Activated CD4-positive, alpha-beta T cell treated with anti-CD3 and anti-CD28 coated beads, Interleukin-2, amount 10 ng/mL, durations not matched to agents 7 days and 5 days (primary cell): Measurements from ENCODE around the gene PREX1. TPM values are rescaled to one million over a fixed set of nuclear protein-coding genes. Genes with fewer than 3 reads are reported as not detected.

Source experiments
- CTCF ChIA-PET: fragments of 350-600 bp; sonication (Branson Sonifier 250); formaldehyde crosslinking; loops from one replicate; lab custom pipeline; 2021; ENCODE audit warnings: antibody characterized with exemption; lab: Charles Lee
- POLR2A ChIA-PET: fragments of 350-600 bp; sonication (Branson Sonifier 250); formaldehyde crosslinking; loops from one replicate; lab custom pipeline; 2021; ENCODE audit warnings: antibody characterized with exemption; lab: Charles Lee
- DNase-seq: peaks from one replicate; pipeline ENCODE4 v3.0.0-alpha.2; 2020
- H3K27ac Mint-ChIP-seq: one replicate; pipeline ENCODE4 v1.8.0; 2021; ENCODE audit warnings: mild to moderate bottlenecking, moderate library complexity, mixed read lengths
- H3K27me3 Mint-ChIP-seq: one replicate; pipeline ENCODE4 v1.8.0; 2021; ENCODE audit warnings: mixed read lengths
- H3K36me3 Mint-ChIP-seq: one replicate; pipeline ENCODE4 v1.8.0; 2021; ENCODE audit warnings: low read depth, mixed read lengths
- H3K4me1 Mint-ChIP-seq: one replicate; pipeline ENCODE4 v1.8.0; 2021; ENCODE audit warnings: mixed read lengths
- H3K4me3 Mint-ChIP-seq: one replicate; pipeline ENCODE4 v1.8.0; 2021; ENCODE audit warnings: mild to moderate bottlenecking, moderate library complexity, mixed read lengths
- H3K9me3 Mint-ChIP-seq: one replicate; pipeline ENCODE4 v1.8.0; 2021; ENCODE audit warnings: mixed read lengths
- total RNA-seq, 2 experiments: library from RNA; stranded (reverse); gene quantifications; one replicate each; pipeline ENCODE4 v1.2.3, GENCODE V29; 2021

PREX1 gene
- total RNA-seq, 2 experiments from 2014 or later: 81.0 to 86.1 TPM

DNA sequence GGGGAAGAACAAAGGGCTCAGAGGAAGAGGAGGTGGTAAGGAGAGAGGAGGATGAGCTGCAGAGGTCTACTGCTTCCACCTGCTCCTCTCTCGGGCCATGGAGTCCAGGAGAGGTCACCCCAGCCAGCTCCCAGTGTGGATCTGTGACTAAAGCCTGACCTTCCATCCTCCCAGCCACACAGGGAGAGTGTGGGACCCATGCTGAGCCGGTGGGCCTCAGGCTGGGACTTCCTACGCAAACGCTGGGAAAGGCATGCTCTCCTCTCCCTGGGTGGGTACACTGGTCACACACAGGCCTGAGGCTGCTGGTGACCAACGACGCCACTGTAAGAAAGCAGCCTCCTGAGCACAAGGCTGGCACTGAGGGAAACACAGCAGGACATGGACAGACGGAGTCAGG, 111.3 kb downstream of the PREX1 start:
- Mint-ChIP-seq H3K4me1 (peaks cover 87% of the 10 kb centered on the region), H3K27ac (peak overlapping the region; percentile 95), H3K36me3 (peaks cover 69% of the 10 kb centered on the region), H3K9me3 (no peaks in the 10 kb centered on the region), H3K4me3 (peak overlapping the region; percentile 40), H3K27me3 (no peaks in the 10 kb centered on the region)
- ChIA-PET CTCF (interaction anchor here (0.8 to 1.5 kb wide), 5 partner anchors 10 to 59 kb away, joined by 3 to 6 read pairs (median 4); no protein-coding TSS in a partner anchor), POLR2A (no interaction called here)
- no peak for DNase-seq

DNA sequence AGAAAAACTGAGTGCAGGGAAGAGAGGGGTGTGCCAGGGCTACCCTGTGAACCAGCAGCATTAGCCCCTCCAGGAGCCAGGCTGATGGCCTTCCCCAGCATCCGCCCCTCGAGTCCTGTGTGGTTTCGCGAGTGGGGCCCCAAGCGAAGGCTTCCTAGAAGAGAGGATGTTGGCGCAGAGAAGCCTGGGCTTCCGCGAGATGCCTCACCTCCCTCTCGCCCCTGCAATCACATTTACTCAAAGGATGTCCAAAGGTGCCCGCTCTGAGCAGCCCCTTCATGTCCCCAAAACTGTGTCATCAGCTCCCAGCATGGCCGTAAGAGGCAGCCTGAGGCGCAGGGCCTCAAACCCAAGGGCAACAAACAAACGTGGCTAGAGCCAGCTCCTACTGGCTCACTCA, 111.7 kb downstream of the PREX1 start:
- Mint-ChIP-seq H3K27me3 (no peaks in the 10 kb centered on the region), H3K4me3 (peak overlapping the region; percentile 40), H3K36me3 (peaks cover 64% of the 10 kb centered on the region), H3K27ac (peak overlapping the region; percentile 95), H3K9me3 (no peaks in the 10 kb centered on the region), H3K4me1 (peaks cover 82% of the 10 kb centered on the region)
- CTCF ChIA-PET: interaction anchor here (1.5 kb wide), 1 partner anchor 58 kb away, joined by 6 read pairs; no protein-coding TSS in a partner anchor
- POLR2A ChIA-PET: interaction anchor here (0.6 kb wide), 1 partner anchor 35 kb away, joined by 7 read pairs; no protein-coding TSS in a partner anchor
- peak; percentile 60 for DNase-seq

DNA sequence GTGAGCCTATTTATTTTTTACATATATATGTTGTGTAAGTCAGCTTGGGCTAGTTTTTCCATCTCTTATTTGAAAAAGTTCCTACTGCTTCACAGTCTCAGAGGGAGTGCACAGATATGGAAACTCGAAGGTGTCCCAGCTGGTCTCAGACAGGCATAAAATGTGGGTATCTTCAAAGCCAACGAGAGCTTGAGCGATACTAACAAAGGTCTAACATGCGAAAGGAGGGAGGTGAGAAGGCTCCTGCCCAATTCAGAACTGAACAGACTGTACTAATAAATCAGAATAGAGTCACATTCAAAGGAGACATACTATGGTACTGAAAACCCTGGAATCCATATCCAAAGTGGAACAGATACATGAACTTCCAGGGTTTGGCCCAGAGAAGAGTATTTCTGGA, 113.0 kb downstream of the PREX1 start:
- Mint-ChIP-seq H3K4me3 (no peak overlapping the region), H3K36me3 (peaks cover 56% of the 10 kb centered on the region), H3K27ac (peak overlapping the region; percentile 95), H3K9me3 (no peaks in the 10 kb centered on the region), H3K27me3 (no peaks in the 10 kb centered on the region), H3K4me1 (peaks cover 73% of the 10 kb centered on the region)
- ChIA-PET POLR2A (no interaction called here), CTCF (interaction anchor here (1.1 kb wide), 1 partner anchor 22 kb away, joined by 3 read pairs; no protein-coding TSS in a partner anchor)
- no peak for DNase-seq

DNA sequence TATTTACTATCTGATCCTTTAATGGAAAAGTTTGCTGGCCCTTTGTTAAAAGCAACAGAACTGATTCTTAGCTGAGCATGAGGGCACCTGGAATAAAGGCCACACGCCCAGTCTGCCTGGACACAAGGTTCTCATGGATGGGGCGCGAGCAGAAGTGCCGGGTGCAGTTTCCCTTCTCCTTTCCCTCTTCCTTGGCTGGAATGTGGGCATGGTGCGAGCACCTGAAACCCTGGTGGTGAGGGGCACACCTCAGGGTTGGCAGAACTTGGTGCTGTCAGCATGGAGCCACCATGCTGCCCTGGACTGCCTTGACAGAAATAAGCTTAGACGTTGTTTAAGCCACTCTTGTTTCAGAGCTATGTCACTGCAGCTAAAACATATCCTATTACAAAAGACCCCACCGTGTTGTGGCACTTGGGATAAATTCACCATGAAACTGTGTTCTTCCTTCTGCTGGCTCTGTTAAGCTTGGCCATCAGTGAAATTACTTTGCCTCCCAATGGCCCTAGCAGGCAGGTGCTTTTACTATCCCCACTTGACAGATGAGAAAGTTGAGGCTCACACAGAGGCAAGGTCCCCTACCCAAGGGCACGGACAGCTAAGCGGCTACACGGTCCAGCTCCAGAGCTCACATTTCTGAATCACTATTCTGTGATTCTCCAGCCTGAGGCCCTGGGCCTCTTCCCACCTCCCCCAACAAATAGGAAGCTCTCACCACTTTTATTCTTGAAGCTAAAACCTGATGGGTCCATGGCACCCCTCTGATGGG, 115.9 kb downstream of the PREX1 start:
- peak overlapping the region; percentile 63 for H3K27ac Mint-ChIP-seq
- H3K36me3 Mint-ChIP-seq: peaks cover 61% of the 10 kb centered on the region
- ChIA-PET CTCF (interaction anchor here (0.9 to 1.8 kb wide), 3 partner anchors 11 to 16 kb away, joined by 3 to 5 read pairs (median 3); no protein-coding TSS in a partner anchor), POLR2A (no interaction called here)
- H3K27me3 Mint-ChIP-seq: no peaks in the 10 kb centered on the region
- H3K4me1 Mint-ChIP-seq: peaks cover 61% of the 10 kb centered on the region
- no peak for DNase-seq
- no peak overlapping the region for H3K4me3 Mint-ChIP-seq
- no peaks in the 10 kb centered on the region for H3K9me3 Mint-ChIP-seq

DNA sequence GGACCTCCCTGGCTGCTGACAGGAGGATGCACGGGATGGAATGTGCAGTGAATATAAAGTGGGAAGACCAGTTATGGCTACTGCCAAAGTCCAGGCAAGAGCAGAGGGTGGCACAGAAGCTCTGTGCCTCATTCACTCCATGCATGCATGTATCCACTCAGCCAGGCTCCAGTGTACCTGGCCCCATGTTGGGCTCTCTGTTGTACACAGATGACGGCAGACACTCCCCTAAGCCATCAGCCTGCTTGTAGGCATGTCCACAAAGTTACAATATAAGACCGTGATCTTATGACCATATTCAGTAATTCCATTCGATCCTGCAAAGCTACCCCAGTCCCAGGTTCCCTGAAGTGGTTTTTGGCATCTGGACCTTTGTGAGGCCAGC, 116.8 kb downstream of the PREX1 start:
- Mint-ChIP-seq H3K4me1 (peaks cover 61% of the 10 kb centered on the region), H3K27me3 (no peaks in the 10 kb centered on the region), H3K4me3 (no peak overlapping the region), H3K27ac (peak overlapping the region; percentile 55), H3K36me3 (peaks cover 65% of the 10 kb centered on the region), H3K9me3 (no peaks in the 10 kb centered on the region)
- ChIA-PET POLR2A (no interaction called here), CTCF (interaction anchor here (1.8 kb wide), 1 partner anchor 14 kb away, joined by 5 read pairs; no protein-coding TSS in a partner anchor)
- DNase-seq: no peak

DNA sequence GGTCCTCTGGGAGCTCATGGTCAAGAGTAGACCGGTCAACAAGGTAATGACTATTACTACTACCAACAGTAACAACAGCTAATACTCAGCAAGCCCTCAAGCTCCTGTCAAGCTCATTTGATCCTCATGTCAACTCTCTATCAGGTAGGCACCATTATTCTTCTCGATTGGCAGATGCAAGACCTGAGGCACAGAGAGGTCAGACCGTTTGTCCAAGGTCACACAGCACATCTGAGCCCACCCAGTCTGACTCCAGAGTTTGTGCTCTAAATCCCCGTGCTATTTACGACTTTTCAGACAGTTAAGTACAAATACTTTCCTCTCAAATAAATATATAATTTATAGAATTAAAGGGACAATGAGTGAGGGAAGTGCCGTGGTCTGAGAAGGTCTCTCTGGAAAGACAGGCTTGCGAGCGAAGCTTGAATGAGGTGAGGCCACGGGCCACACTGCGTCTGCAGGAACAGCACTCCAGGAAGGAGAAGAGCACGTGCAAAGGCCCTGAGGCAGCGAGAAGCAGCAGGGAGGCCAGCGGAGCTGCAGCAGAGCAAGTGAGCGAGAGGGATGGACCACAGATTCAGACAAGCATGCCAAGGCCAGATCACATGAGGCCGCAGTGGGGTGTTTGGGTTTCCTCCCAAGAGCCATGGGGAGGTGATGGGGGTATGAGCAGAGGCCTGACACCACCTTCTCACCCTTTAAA, 117.3 kb downstream of the PREX1 start:
- Mint-ChIP-seq H3K27me3 (no peaks in the 10 kb centered on the region), H3K36me3 (peaks cover 63% of the 10 kb centered on the region), H3K4me3 (no peak overlapping the region), H3K9me3 (no peaks in the 10 kb centered on the region), H3K4me1 (peaks cover 60% of the 10 kb centered on the region), H3K27ac (no peak overlapping the region)
- ChIA-PET POLR2A (no interaction called here), CTCF (interaction anchor here (1.0 to 1.2 kb wide), 2 partner anchors 9 to 53 kb away, joined by 3 read pairs; no protein-coding TSS in a partner anchor)
- no peak for DNase-seq

DNA sequence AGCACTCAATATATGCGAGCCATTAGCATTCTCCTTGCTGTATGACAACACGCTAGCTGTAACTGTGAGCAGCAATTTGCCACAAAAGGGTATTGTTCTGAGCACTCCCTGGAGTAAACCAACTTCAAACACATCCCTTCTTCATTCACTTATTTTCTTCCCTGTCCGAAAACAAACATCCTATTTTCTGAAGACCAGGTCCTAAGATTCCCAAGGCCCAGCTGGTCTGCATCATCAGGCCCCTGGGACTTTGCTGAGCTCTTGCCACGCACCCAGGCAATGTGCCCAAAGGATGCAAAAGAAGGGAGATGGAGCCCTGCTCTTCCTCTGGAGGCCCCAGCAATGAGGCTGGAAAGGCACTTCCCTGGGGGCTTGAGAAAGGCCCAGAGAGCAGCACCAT, 118.1 kb downstream of the PREX1 start:
- peaks cover 57% of the 10 kb centered on the region for H3K4me1 Mint-ChIP-seq

DNA sequence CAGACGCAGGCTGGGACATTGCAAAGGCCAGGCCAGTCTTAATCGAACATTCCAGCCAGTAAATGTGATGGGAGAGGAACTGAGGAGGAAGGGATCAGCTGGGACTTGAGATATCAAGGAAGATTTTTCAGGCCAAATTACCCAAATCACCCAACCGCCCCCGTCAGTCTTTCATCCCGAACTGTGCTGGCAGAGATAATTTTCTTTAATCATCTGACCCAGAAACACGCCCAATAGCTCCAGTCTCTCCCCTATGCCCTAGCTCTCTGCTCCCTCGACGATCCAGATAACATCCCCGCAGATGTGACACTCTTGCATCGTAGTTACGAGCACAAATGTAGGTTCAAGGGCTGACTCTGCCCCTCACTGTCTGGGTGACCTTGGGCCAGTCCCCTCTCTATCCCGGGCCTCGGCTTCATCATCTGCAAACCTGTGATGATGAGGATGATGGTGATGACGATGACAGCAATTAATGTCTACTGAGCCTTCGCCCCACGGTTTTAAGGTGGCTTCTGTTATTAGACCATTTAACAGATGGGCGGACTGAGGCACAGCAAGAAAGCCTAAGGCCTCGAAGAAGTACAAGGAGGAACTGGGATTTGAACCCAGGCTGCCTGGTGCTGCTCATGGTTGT, 118.6 kb downstream of the PREX1 start:
- POLR2A ChIA-PET: no interaction called here
- no peak overlapping the region for H3K27ac Mint-ChIP-seq
- H3K9me3 Mint-ChIP-seq: no peaks in the 10 kb centered on the region
- H3K4me1 Mint-ChIP-seq: peaks cover 51% of the 10 kb centered on the region
- no peaks in the 10 kb centered on the region for H3K27me3 Mint-ChIP-seq
- H3K36me3 Mint-ChIP-seq: peaks cover 59% of the 10 kb centered on the region
- CTCF ChIA-PET: interaction anchor here (1.2 to 1.4 kb wide), 2 partner anchors 19 to 51 kb away, joined by 3 to 4 read pairs; no protein-coding TSS in a partner anchor
- H3K4me3 Mint-ChIP-seq: no peak overlapping the region
- DNase-seq: no peak

More for the DNA sequence above, 118.1 kb downstream of the PREX1 start:
- H3K36me3 Mint-ChIP-seq: peaks cover 59% of the 10 kb centered on the region
- no peak overlapping the region for H3K27ac Mint-ChIP-seq
- no peaks in the 10 kb centered on the region for H3K9me3 Mint-ChIP-seq
- POLR2A ChIA-PET: no interaction called here
- H3K4me3 Mint-ChIP-seq: no peak overlapping the region
- CTCF ChIA-PET: interaction anchor here (1.0 to 1.4 kb wide), 3 partner anchors 9 to 52 kb away, joined by 3 to 4 read pairs (median 3); no protein-coding TSS in a partner anchor
- DNase-seq: no peak
- no peaks in the 10 kb centered on the region for H3K27me3 Mint-ChIP-seq

DNA sequence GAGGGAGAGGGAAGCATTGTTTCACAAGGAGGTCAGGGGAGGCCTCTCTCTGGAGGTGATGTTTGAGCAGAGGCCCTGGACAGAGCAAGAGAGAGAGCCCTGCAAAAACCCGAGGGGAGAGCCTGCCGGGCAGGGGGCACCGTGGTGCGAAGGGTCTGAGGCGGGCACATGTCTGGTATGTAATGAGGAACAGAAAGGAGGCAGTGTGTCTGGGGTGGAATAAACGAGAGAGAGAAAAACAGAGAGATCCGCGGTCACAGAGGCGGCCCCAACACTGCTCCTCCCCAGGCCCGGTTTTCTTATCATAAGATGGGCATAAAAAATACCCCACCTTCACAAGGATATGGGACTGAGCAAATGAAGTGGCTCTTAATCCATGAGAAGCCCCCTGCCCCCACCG, 119.2 kb downstream of the PREX1 start:
- no peak overlapping the region for H3K27ac Mint-ChIP-seq
- DNase-seq: no peak
- H3K27me3 Mint-ChIP-seq: no peaks in the 10 kb centered on the region
- no peak overlapping the region for H3K4me3 Mint-ChIP-seq
- ChIA-PET POLR2A (no interaction called here), CTCF (interaction anchor here (1.4 kb wide), 1 partner anchor 20 kb away, joined by 4 read pairs; no protein-coding TSS in a partner anchor)
- H3K4me1 Mint-ChIP-seq: peaks cover 47% of the 10 kb centered on the region
- peaks cover 58% of the 10 kb centered on the region for H3K36me3 Mint-ChIP-seq
- no peaks in the 10 kb centered on the region for H3K9me3 Mint-ChIP-seq

DNA sequence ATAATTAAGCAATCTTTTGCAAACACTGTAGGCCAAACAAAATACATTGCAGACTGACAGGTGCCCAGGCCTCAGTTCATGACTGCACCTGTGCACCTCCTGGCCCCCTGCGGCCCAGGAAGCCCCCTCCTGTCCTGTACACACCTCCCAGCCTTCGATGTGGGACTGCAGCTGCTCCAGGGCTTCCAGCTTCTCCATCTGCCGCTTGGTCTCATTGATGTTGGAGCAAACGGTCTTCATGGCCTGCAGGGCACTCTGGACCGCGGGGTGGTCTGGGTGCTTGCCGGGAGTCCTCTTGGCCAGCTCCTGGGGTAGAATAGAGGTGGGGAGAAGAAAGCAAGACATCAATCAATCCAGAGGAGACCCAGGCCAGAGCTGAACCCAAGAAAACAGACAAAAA, 119.7 kb downstream of the PREX1 start:
- no peaks in the 10 kb centered on the region for H3K9me3 Mint-ChIP-seq
- peaks cover 47% of the 10 kb centered on the region for H3K4me1 Mint-ChIP-seq
- H3K4me3 Mint-ChIP-seq: no peak overlapping the region
- no peak overlapping the region for H3K27ac Mint-ChIP-seq
- H3K27me3 Mint-ChIP-seq: no peaks in the 10 kb centered on the region
- no peak for DNase-seq
- CTCF ChIA-PET: interaction anchor here (0.8 to 1.6 kb wide), 2 partner anchors 50 to 806 kb away, joined by 4 read pairs; no protein-coding TSS in a partner anchor
- POLR2A ChIA-PET: no interaction called here
- H3K36me3 Mint-ChIP-seq: peaks cover 58% of the 10 kb centered on the region

DNA sequence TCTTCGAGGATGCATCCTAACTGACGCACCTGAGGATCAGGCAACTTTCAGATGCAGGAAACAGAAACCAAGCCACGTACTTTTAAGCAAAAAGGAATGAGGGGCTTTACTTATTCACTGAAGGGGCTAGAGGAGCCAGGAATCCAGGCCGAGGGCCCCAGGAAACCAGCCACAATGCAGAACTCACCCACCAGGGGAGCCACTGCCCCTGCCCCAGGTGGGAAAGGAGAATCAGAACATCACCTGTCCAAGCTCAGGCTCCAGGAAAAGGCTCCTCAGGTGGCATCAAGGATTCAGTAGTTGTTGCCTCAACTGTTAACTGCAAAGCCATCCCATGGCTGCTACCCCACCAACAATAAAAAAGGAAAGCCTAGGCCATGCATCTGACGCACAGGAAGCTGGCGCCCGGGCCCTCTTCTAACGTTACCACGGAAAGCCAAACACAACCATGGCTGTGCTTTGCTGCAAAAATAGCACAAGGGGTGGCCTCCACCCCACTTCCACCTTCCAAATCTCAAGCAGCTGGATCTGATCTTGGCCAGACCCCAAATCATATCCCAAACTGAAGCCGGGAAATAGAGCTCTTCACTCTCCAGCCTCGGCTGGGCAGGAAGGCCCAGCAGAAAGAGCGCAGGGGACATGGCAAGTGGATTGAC, 121.0 kb downstream of the PREX1 start:
- Mint-ChIP-seq H3K27me3 (no peaks in the 10 kb centered on the region), H3K27ac (peak overlapping the region; percentile 48), H3K36me3 (peaks cover 53% of the 10 kb centered on the region), H3K4me3 (no peak overlapping the region), H3K9me3 (no peaks in the 10 kb centered on the region), H3K4me1 (peaks cover 37% of the 10 kb centered on the region)
- POLR2A ChIA-PET: no interaction called here
- CTCF ChIA-PET: interaction anchor here (0.7 to 1.6 kb wide), 5 partner anchors 19 to 66 kb away, joined by 3 to 4 read pairs (median 3); no protein-coding TSS in a partner anchor
- DNase-seq: no peak
